ENCODE results near the gene PCSK6.

- TF ChIP-seq, protein P1, sequence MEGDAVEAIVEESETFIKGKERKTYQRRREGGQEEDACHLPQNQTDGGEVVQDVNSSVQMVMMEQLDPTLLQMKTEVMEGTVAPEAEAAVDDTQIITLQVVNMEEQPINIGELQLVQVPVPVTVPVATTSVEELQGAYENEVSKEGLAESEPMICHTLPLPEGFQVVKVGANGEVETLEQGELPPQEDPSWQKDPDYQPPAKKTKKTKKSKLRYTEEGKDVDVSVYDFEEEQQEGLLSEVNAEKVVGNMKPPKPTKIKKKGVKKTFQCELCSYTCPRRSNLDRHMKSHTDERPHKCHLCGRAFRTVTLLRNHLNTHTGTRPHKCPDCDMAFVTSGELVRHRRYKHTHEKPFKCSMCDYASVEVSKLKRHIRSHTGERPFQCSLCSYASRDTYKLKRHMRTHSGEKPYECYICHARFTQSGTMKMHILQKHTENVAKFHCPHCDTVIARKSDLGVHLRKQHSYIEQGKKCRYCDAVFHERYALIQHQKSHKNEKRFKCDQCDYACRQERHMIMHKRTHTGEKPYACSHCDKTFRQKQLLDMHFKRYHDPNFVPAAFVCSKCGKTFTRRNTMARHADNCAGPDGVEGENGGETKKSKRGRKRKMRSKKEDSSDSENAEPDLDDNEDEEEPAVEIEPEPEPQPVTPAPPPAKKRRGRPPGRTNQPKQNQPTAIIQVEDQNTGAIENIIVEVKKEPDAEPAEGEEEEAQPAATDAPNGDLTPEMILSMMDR (conservative IDR thresholded peaks at IDR 0.05; ENCODE audit: low read length): no peak
- no peak for TF ChIP-seq EZH2phosphoT487 (IDR thresholded peaks at IDR 0.05; ENCODE audit: borderline replicate concordance)
Observed at GRCh38 chr15:101272584-101272983, 216.9 kb downstream of the PCSK6 start.
